Neural cell (in vitro differentiated cells): ENCODE data around the gene HSPA1A.

ENCODE experiments used
- EZH2 ChIP-seq: fragments of 200-600, 300-800 bp; shearing (Covaris generic), sonication (generic); IDR thresholded peaks from 2 replicates; pipeline ENCODE4 v1.6.1; 2014; ENCODE audit warnings: antibody characterized with exemption, low read length, borderline replicate concordance, mild to moderate bottlenecking; ENCODE audit not compliant: insufficient read depth, poor library complexity, severe bottlenecking
- TF ChIP-seq, protein P1 (sequence below): fragments of 450-650 bp; IDR thresholded peaks from 2 replicates; pipeline ENCODE4 v1.5.1; 2014; ENCODE audit warnings: antibody characterized with exemption, mild to moderate bottlenecking, moderate library complexity; ENCODE audit not compliant: poor library complexity, severe bottlenecking

DNA sequence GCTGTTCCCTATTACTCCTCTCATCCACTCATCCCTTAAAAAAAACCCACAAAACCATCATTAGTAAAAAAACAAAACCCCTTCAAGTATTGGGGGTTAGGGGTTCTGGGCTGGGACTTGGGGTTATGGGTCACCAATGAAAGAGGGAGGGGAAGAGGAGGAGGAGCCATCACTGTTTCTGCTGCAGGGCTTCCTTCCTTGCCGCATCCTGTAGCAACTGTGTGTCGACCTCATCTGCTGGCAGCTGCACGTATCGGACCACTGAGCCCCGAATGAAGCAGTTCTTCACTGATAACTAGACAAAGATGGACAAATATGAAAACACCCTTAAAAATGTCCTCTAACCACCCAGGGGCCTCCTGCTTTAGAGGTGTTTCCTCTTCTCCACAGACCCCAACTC lies 17.8 kb upstream of the HSPA1A start:
- TF ChIP-seq, protein P1, sequence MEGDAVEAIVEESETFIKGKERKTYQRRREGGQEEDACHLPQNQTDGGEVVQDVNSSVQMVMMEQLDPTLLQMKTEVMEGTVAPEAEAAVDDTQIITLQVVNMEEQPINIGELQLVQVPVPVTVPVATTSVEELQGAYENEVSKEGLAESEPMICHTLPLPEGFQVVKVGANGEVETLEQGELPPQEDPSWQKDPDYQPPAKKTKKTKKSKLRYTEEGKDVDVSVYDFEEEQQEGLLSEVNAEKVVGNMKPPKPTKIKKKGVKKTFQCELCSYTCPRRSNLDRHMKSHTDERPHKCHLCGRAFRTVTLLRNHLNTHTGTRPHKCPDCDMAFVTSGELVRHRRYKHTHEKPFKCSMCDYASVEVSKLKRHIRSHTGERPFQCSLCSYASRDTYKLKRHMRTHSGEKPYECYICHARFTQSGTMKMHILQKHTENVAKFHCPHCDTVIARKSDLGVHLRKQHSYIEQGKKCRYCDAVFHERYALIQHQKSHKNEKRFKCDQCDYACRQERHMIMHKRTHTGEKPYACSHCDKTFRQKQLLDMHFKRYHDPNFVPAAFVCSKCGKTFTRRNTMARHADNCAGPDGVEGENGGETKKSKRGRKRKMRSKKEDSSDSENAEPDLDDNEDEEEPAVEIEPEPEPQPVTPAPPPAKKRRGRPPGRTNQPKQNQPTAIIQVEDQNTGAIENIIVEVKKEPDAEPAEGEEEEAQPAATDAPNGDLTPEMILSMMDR = no peak
- TF ChIP-seq EZH2 = no peak
